Effector CD8-positive, alpha-beta T cell (primary cell): ENCODE data around the gene PEX10.
"Not testable (repeated sequence)": the region's sequence is repeated elsewhere in the genome, so short reads cannot be mapped to it uniquely, and the experiment has no call there.

Source experiments
- DNase-seq: peaks from one replicate; lab custom pipeline; 2025; lab: John Stamatoyannopoulos, UW

Gene PEX10

GRCh38 chr1:2443277-2444137 is 31.1 kb upstream of the PEX10 start:
- DNase-seq: no peak

- DNase-seq: no peak
Measured at GRCh38 chr1:2442661-2443060, 30.3 kb upstream of the PEX10 start.

GRCh38 chr1:2441746-2442145 is 29.4 kb upstream of the PEX10 start:
- no peak for DNase-seq

GRCh38 chr1:2440346-2440745 is 28.0 kb upstream of the PEX10 start:
- not testable (repeated sequence) for DNase-seq

GRCh38 chr1:2439369-2439768 is 27.0 kb upstream of the PEX10 start:
- no peak for DNase-seq

- DNase-seq: no peak
Measured at GRCh38 chr1:2438641-2439040, 26.3 kb upstream of the PEX10 start.

- no peak for DNase-seq
Measured at GRCh38 chr1:2438038-2438437, 25.7 kb upstream of the PEX10 start.

GRCh38 chr1:2437617-2438016 is 25.3 kb upstream of the PEX10 start:
- DNase-seq: no peak

GRCh38 chr1:2436876-2437275 is 24.5 kb upstream of the PEX10 start:
- DNase-seq: no peak

GRCh38 chr1:2435746-2436355 is 23.5 kb upstream of the PEX10 start:
- DNase-seq: no peak

GRCh38 chr1:2435091-2435490 is 22.7 kb upstream of the PEX10 start:
- DNase-seq: no peak

- DNase-seq: no peak
Measured at GRCh38 chr1:2433936-2434655, 21.7 kb upstream of the PEX10 start.

- no peak for DNase-seq
Measured at GRCh38 chr1:2433196-2433595, 20.8 kb upstream of the PEX10 start.

- DNase-seq: no peak
Measured at GRCh38 chr1:2432441-2432844, 20.1 kb upstream of the PEX10 start.

GRCh38 chr1:2431518-2431917 is 19.2 kb upstream of the PEX10 start:
- no peak for DNase-seq

- no peak for DNase-seq
Measured at GRCh38 chr1:2431103-2431502, 18.7 kb upstream of the PEX10 start.

GRCh38 chr1:2430592-2430973 is 18.2 kb upstream of the PEX10 start:
- no peak for DNase-seq

- DNase-seq: no peak
Measured at GRCh38 chr1:2429780-2430591, 17.6 kb upstream of the PEX10 start.

- DNase-seq: no peak
Measured at GRCh38 chr1:2428490-2428889, 16.1 kb upstream of the PEX10 start.

- DNase-seq: no peak
Measured at GRCh38 chr1:2427976-2428375, 15.6 kb upstream of the PEX10 start.

- no peak for DNase-seq
Measured at GRCh38 chr1:2427051-2427450, 14.7 kb upstream of the PEX10 start.

- no peak for DNase-seq
Measured at GRCh38 chr1:2426540-2426939, 14.2 kb upstream of the PEX10 start.
